ENCODE results near the gene HOXD3. TPM values are rescaled to one million over a fixed set of nuclear protein-coding genes. Genes with fewer than 3 reads are reported as not detected.

The HOXD3 gene
- total RNA-seq, 4 donors from 2014 or later = 0.56 to 3.1 (median 1.7) TPM; not detected in 1

GRCh38 chr2:176186024-176186423, 28.9 kb downstream of the HOXD3 start:
- peak in 1 of 2 donors; percentile 56 for DNase-seq (ENCODE audit: low spot score in 2 of 2)
- TF ChIP-seq CTCF (IDR thresholded peaks at IDR 0.05) (no peak), POLR2A (IDR thresholded peaks at IDR 0.05) (no peak)
- H3K4me3 ChIP-seq (ENCODE audit: low read depth, poor library complexity, severe bottlenecking) = no peak overlapping the region
- WGBS, 2 donors = 91 to 96% methylated on average over 2 of the region's 2 CpGs
- intact Hi-C loops (cut with DNase I; ENCODE audit: low total_unique reads) = no loop called here

DNA sequence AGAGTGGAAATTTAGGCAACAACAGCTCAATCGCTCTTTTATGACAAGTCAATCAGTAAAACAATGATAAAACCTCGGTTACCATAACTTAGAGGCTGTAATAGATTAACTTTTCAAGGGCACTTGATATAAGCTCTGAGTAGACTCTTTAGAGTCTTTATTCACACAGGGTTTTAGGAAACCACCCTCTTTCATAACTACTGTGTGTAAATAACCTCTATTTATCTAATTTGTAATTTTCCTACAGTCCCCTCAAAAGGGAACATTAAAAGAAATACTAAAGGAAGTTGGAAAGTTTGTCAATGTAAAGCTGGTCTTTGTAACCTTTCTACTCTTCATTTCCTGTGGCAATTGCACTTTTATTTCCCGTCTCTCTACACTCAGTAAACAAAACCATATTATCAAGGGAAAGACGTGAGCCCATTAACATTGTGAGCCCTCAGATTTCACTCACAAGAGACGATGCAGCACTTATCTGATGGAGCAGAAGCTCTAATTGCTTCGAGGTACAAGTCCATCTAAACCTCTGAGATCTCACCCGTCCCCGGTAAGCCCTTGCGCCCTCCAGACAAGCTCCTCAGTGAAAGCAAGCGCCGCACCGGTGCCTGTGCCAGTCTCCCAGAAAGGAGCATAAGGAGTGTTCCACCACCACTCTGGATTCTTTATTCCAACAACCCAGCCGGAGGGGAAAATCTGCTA, 30.2 kb downstream of the HOXD3 start:
- TF ChIP-seq CTCF (IDR thresholded peaks at IDR 0.05) = no peak
- TF ChIP-seq POLR2A (IDR thresholded peaks at IDR 0.05) = no peak
- WGBS, 2 donors = 10 to 11% methylated on average over 13 of the region's 13 CpGs
- H3K4me3 ChIP-seq (ENCODE audit: low read depth, poor library complexity, severe bottlenecking) = peak overlapping the region; percentile 52
- DNase-seq (ENCODE audit: low spot score in 2 of 2) = peak in 1 of 2 donors; percentile 83
- intact Hi-C loops (cut with DNase I; ENCODE audit: low total_unique reads) = no loop called here

DNA sequence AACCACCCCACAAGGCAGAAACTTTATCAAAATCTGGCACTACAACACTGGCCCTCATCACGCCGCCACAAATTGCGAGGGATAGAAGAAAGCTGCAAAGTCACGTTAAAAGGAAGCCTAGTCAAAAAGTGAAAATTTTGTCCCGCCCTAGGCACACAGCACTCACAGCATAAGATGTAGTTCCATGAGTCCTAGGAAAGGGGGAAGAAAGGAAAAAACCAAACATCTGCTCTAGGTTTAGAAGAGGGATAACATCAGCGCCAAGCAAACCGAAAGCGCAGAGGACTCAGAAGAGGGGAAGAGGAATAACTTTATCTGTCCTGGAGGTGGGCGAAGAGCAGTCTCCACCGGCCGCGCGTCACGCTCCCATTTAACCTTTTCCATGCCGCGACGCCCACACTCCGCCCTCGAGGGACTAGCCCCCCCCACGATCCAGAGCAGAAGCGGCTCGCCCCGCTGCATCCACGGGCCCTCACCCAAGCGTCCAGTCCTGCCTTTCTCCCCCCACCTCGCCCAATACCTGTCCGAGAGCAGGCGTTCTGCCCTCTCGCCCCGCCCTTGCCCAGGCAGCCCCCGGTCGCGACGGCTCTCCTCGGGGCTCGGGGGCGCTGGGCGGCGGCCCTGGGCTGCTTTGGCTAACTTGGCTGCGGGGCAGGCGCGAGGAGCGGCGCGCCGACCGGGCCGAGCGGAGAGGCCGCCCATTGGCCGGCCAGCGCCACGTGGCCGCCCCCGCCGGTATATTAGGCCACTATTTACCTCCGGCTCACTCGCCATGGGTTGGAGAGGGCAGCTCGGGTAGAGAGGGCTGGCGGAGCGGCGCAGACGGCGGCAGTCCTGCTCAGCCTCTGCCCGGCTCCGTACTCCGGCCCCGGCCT, 31.0 kb downstream of the HOXD3 start, which contains the start of gene HOXD1:
HOXD1 (plus strand) TSS at position 770 of the 875 bp plus-strand sequence. CDS start 134 bp downstream, outside the sequence.
- peak in 1 of 2 donors; percentile 87 for DNase-seq (ENCODE audit: low spot score in 2 of 2)

GRCh38 chr2:176188774-176189680, 31.9 kb downstream of the HOXD3 start:
- peak overlapping the region; percentile 52 for H3K4me3 ChIP-seq (ENCODE audit: low read depth, poor library complexity, severe bottlenecking)
- 4 to 5% methylated on average over 48 to 53 of the region's 98 CpGs for WGBS, 2 donors
- DNase-seq (ENCODE audit: low spot score in 2 of 2) = peak in 1 of 2 donors; percentile 85
- TF ChIP-seq POLR2A (IDR thresholded peaks at IDR 0.05) (no peak), CTCF (IDR thresholded peaks at IDR 0.05) (no peak)
- intact Hi-C loops (cut with DNase I; ENCODE audit: low total_unique reads) = no loop called here

More for the DNA sequence above, 31.0 kb downstream of the HOXD3 start, which contains the start of gene HOXD1:
- no peak for TF ChIP-seq POLR2A (IDR thresholded peaks at IDR 0.05)
- no peak for TF ChIP-seq CTCF (IDR thresholded peaks at IDR 0.05)
- intact Hi-C loops (cut with DNase I; ENCODE audit: low total_unique reads) = no loop called here
- 2 to 3% methylated on average over 27 to 44 of the region's 68 CpGs for WGBS, 2 donors
- peak within 1 kb of the TSS; percentile 52 for H3K4me3 ChIP-seq (ENCODE audit: low read depth, poor library complexity, severe bottlenecking)

Measured in lower leg skin (tissue), 4 donors.